ENCODE measurements around the gene NELL1. TPM values are rescaled to one million over a fixed set of nuclear protein-coding genes. Genes with fewer than 3 reads are reported as not detected.

Gene NELL1
- polyA plus RNA-seq, 1 experiment, result not detected

DNA sequence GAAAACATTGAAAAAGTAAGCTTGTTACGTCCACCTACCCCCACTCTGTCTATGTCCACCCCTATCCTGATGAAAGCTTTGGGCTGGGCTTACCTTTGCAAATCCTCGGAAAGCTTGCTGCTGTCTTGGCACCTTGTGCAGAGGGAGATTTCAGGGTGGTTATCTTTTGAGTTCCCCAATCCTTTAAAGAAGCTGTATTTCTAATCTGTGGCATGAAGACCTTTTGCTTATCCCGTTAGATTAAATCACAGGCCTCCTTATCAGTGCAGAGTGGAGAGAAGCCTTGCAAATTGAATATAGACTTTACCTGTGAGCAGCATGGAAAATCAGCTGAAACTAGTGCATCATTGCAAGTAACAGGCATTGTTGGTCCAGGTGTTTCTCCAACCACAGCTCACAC is 942.9 kb downstream of the NELL1 start:
- POLR2A ChIA-PET, result no interaction called here
- H3K27me3 ChIP-seq (ENCODE audit: control insufficient read depth, insufficient read depth, low read length), result no peaks in the 10 kb centered on the region
- TF ChIP-seq, protein P1, sequence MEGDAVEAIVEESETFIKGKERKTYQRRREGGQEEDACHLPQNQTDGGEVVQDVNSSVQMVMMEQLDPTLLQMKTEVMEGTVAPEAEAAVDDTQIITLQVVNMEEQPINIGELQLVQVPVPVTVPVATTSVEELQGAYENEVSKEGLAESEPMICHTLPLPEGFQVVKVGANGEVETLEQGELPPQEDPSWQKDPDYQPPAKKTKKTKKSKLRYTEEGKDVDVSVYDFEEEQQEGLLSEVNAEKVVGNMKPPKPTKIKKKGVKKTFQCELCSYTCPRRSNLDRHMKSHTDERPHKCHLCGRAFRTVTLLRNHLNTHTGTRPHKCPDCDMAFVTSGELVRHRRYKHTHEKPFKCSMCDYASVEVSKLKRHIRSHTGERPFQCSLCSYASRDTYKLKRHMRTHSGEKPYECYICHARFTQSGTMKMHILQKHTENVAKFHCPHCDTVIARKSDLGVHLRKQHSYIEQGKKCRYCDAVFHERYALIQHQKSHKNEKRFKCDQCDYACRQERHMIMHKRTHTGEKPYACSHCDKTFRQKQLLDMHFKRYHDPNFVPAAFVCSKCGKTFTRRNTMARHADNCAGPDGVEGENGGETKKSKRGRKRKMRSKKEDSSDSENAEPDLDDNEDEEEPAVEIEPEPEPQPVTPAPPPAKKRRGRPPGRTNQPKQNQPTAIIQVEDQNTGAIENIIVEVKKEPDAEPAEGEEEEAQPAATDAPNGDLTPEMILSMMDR (IDR thresholded peaks at IDR 0.05; ENCODE audit: low read depth, low read length), result no peak
- CTCF ChIA-PET, result no interaction called here
- no peak for DNase-seq (ENCODE audit: low read depth, low spot score)
- no peak overlapping the region for H3K27ac ChIP-seq (ENCODE audit: low read depth, low read length)
- no peak overlapping the region for H3K4me3 ChIP-seq (ENCODE audit: low read depth, low read length)
- H3K9me3 ChIP-seq (ENCODE audit: control insufficient read depth, insufficient read depth, low read length), result 0 out of 2 replicates have a peak, but pooled peaks cover 4% of the 10 kb centered on the region

DNA sequence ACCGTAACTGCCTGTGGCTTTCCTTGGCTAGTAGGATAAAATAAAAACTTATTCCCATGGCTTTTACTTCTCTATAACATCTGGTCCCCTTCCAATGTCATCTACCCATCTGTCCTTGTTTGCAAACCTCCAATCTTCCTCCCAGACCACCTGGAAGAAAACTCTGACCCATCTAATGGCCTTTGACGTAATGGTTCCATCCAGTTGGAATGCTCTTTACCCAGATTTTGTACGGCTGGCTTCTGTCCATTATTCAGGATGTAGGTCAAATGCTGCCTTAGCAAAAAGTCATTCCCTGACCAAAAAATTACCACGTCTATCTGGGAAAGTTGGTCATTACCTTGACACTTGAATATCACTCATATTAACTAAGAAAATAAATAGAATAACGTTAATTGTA is 945.6 kb downstream of the NELL1 start:
- Histone ChIP-seq H3K4me3 (ENCODE audit: low read depth, low read length) (no peak overlapping the region), H3K9me3 (ENCODE audit: control insufficient read depth, insufficient read depth, low read length) (no peaks in the 10 kb centered on the region), H3K27me3 (ENCODE audit: control insufficient read depth, insufficient read depth, low read length) (no peaks in the 10 kb centered on the region), H3K27ac (ENCODE audit: low read depth, low read length) (no peak overlapping the region)
- POLR2A ChIA-PET, result no interaction called here
- CTCF ChIA-PET, result no interaction called here
- TF ChIP-seq, protein P1 (IDR thresholded peaks at IDR 0.05; ENCODE audit: low read depth, low read length), result no peak
- no peak for DNase-seq (ENCODE audit: low read depth, low spot score)

DNA sequence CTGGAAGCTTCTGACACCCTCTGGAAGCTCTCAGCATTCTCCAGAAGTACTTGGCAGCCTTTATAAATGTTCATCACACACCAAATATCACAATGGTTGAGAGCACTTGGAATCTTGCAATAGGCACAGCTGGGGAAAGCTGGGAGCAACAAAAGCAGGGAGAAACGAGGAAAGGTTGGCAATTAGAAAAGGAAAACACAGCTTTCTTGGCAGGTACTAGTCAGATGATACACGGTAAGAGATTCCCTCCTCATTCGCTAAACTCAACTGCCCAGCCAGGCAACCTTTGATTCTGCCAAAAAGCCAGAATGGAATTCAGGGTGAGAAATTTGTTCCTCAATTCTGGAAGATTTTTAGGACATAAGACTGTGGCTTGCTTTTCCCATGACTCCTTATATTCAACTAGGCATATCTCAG is 946.6 kb downstream of the NELL1 start:
- Histone ChIP-seq H3K27ac (ENCODE audit: low read depth, low read length) (no peak overlapping the region), H3K4me3 (ENCODE audit: low read depth, low read length) (no peak overlapping the region), H3K27me3 (ENCODE audit: control insufficient read depth, insufficient read depth, low read length) (no peaks in the 10 kb centered on the region), H3K9me3 (ENCODE audit: control insufficient read depth, insufficient read depth, low read length) (no peaks in the 10 kb centered on the region)
- CTCF ChIA-PET, result no interaction called here
- DNase-seq (ENCODE audit: low read depth, low spot score), result no peak
- TF ChIP-seq, protein P1 (IDR thresholded peaks at IDR 0.05; ENCODE audit: low read depth, low read length), result no peak
- POLR2A ChIA-PET, result no interaction called here

DNA sequence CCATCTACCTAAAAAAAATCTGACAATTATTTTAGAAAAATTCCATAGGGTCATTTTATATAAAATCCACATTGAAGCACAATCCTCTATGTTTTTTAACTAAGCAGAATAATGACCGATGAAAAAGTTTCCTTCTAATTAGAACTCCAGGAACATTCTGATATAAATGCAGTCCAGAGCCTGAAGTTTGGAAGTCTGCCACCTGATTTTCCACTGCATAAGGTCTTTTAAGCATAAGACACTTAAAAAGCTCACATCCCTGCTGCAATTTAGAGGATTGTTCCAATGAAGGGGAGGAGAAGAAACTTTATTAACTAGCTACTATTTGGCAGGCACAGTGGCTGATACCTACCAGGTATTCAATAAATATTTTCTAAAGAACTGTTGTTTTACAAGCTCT is 953.2 kb downstream of the NELL1 start:
- Histone ChIP-seq H3K27ac (ENCODE audit: low read depth, low read length) (no peak overlapping the region), H3K4me3 (ENCODE audit: low read depth, low read length) (no peak overlapping the region), H3K27me3 (ENCODE audit: control insufficient read depth, insufficient read depth, low read length) (no peaks in the 10 kb centered on the region), H3K9me3 (ENCODE audit: control insufficient read depth, insufficient read depth, low read length) (peaks cover 11% of the 10 kb centered on the region)
- no peak for DNase-seq (ENCODE audit: low read depth, low spot score)
- ChIA-PET CTCF (no interaction called here), POLR2A (no interaction called here)
- TF ChIP-seq, protein P1 (IDR thresholded peaks at IDR 0.05; ENCODE audit: low read depth, low read length), result no peak

DNA sequence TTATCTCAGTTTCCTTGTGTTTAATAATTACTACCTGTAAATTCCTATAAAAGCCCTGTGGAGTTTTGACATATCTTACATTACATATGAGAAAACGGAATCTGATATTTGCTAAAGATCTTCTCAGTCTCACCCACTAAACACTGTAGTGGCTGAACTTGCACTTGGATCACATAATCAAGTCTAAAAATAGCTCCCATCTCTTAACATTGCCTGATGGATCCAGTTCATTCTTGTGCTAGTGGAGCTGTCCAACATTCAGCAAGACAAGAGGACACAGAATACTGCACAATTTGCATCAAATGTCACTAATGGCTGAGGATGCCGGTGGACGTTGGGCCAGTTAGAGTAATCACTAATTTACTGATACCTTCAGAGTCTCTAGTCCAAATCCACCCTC is 953.6 kb downstream of the NELL1 start:
- TF ChIP-seq, protein P1 (IDR thresholded peaks at IDR 0.05; ENCODE audit: low read depth, low read length), result no peak
- POLR2A ChIA-PET, result no interaction called here
- DNase-seq (ENCODE audit: low read depth, low spot score), result no peak
- CTCF ChIA-PET, result no interaction called here
- Histone ChIP-seq H3K9me3 (ENCODE audit: control insufficient read depth, insufficient read depth, low read length) (peaks cover 13% of the 10 kb centered on the region), H3K4me3 (ENCODE audit: low read depth, low read length) (no peak overlapping the region), H3K27me3 (ENCODE audit: control insufficient read depth, insufficient read depth, low read length) (no peaks in the 10 kb centered on the region), H3K27ac (ENCODE audit: low read depth, low read length) (no peak overlapping the region)

Small RNA genes within 50 kb of the gene (small RNA-seq; reads per million reads assigned to genes)
- gene RNA5SP336 (ENCODE audit: insufficient read length, low read depth) (116 reads per million, percentile 89 among the genes with 10 or more reads in this experiment), gene RNA5SP337 (ENCODE audit: insufficient read length, low read depth) (not detected)

Other genes starting within 250 kb of the NELL1 start
- gene SLC6A5, start 70.0 kb upstream of the NELL1 start, polyA plus RNA-seq (2011; rRNA removed), result not detected in 2 replicates